Panc1 (cell line): ENCODE results near the gene CAPN8. TPM values are rescaled to one million over a fixed set of nuclear protein-coding genes. Genes with fewer than 3 reads are reported as not detected.

Experiments
- ATAC-seq: fragments of 200-7000 bp; cut with Tn5 transposase; 2 replicates; pipeline ENCODE4 v1.9.1; 2020; ENCODE audit warnings: mild to moderate bottlenecking, moderate library complexity
- BruUV-seq: library from RNA; stranded (reverse); fragments of 400-500 nt; replicated peaks from 2 replicates; lab custom pipeline; 2021; lab: Mats Ljungman, UMichigan
- CTCF ChIA-PET: fragments of 300-600 bp; sonication (Branson Sonifier 250); formaldehyde crosslinking; loops from one replicate; lab custom pipeline; 2022; ENCODE audit warnings: antibody characterized with exemption; lab: Charles Lee
- POLR2A ChIA-PET: fragments of 300-600 bp; sonication (Branson Sonifier 250); formaldehyde crosslinking; loops from one replicate; lab custom pipeline; 2022; ENCODE audit warnings: antibody characterized with exemption; lab: Charles Lee
- DNase-seq: peaks from one replicate; pipeline ENCODE4 v3.0.0-alpha.2; 2010; ENCODE audit warnings: low read depth, low spot score
- H3K27ac ChIP-seq: 2 replicates; pipeline ENCODE4 v1.5.1; 2011; ENCODE audit warnings: mild to moderate bottlenecking, low read length, inconsistent platforms
- H3K27me3 ChIP-seq: fragments of 200-500 bp; sonication (Bioruptor generic); 2 replicates; pipeline ENCODE4 v1.6.0; 2014; ENCODE audit warnings: low read length, inconsistent platforms; ENCODE audit not compliant: control insufficient read depth, insufficient read depth
- H3K36me3 ChIP-seq: fragments of 200-500 bp; sonication (Bioruptor generic); 2 replicates; pipeline ENCODE4 v1.5.1; 2014; ENCODE audit warnings: inconsistent platforms, mild to moderate bottlenecking, low read length, moderate library complexity; ENCODE audit not compliant: control insufficient read depth, insufficient read depth
- H3K4me1 ChIP-seq: 2 replicates; pipeline ENCODE4 v1.5.1; 2011; ENCODE audit warnings: inconsistent platforms, mild to moderate bottlenecking, low read length, moderate library complexity; ENCODE audit not compliant: control insufficient read depth, insufficient read depth
- H3K4me3 ChIP-seq, 2 experiments: 2 replicates each; pipeline ENCODE4 v1.5.1; 2011 to 2012; ENCODE audit warnings: low read depth in 2 of 2, low read length in 2 of 2, mild to moderate bottlenecking in 2 of 2, inconsistent platforms in 1 of 2, moderate library complexity in 1 of 2
- H3K9me3 ChIP-seq: fragments of 200-500 bp; sonication (Bioruptor generic); 2 replicates; pipeline ENCODE4 v1.5.1; 2014; ENCODE audit warnings: low read depth, mild to moderate bottlenecking, inconsistent platforms, low read length, moderate library complexity; ENCODE audit not compliant: control insufficient read depth, insufficient read depth
- CTCF ChIP-seq: fragments of 450-650 bp; IDR thresholded peaks from 2 replicates; pipeline ENCODE4 v1.5.1; 2017; ENCODE audit warnings: mild to moderate bottlenecking
- POLR2AphosphoS5 ChIP-seq: IDR thresholded peaks from 2 replicates; pipeline ENCODE4 v1.6.1; 2012; ENCODE audit warnings: mild to moderate bottlenecking, low read depth, low read length, moderate library complexity
- SIN3A ChIP-seq: IDR thresholded peaks from 2 replicates; pipeline ENCODE4 v1.6.1; 2012; ENCODE audit warnings: low read depth, mild to moderate bottlenecking, low read length, moderate library complexity, borderline replicate concordance; ENCODE audit not compliant: insufficient read depth
- TCF7L2 ChIP-seq: IDR thresholded peaks from 2 replicates; pipeline ENCODE4 v1.6.1; 2011; ENCODE audit warnings: mild to moderate bottlenecking, low read depth, low read length, inconsistent platforms
- in situ Hi-C: cut with HindIII; loops from 2 replicates; pipeline ENCODE4 v1.10.0; 2016; ENCODE audit warnings: low sequenced_read_pairs, low pct_unique_long_range_greater_than_20kb
- intact Hi-C: fragments of 100-400 bp; cut with micrococcal nuclease; formaldehyde crosslinking; loops from one replicate; pipeline ENCODE4 v1.10.0; 2022; ENCODE audit not compliant: unreplicated experiment
- total RNA-seq: library from RNA; stranded (reverse); gene quantifications from one replicate; pipeline ENCODE4 v1.2.1, GENCODE V29; 2021; ENCODE audit not compliant: unreplicated experiment
- TF ChIP-seq, protein P1 (sequence below), 2 experiments: IDR thresholded peaks; 2 replicates each; pipeline ENCODE4 v1.6.1; 2011 to 2012; ENCODE audit warnings: low read depth in 2 of 2, control low read depth in 1 of 2, low read length in 1 of 2, mild to moderate bottlenecking in 1 of 2, moderate library complexity in 1 of 2; ENCODE audit not compliant: insufficient read depth in 1 of 2

The CAPN8 gene
- total RNA-seq, 1 experiment from 2014 or later = 0.28 TPM

DNA sequence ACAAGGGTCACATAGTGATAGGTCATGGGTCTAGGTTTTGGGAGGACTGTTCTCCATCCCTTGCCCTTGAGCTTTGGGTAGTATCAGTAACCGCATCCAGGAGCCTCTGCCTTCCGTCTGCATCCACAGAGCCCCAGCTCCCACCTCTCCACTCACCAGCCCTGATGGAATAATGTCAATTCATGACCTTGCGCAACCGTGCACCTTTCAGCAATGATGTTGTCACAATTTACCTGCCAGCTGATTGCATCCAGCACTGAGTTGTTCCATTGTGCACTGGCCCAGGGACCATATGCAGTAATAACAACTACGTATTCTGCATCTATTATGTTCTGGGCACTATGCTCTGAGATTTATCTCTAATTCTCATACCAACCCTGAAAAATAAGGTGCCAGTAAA lies 1.4 kb downstream of the CAPN8 start:
- Histone ChIP-seq H3K36me3 (no peaks in the 10 kb centered on the region), H3K27ac (no peak overlapping the region), H3K4me3 (no peak overlapping the region), H3K27me3 (no peaks in the 10 kb centered on the region), H3K4me1 (no peaks in the 10 kb centered on the region), H3K9me3 (no peaks in the 10 kb centered on the region)
- CTCF ChIA-PET = no interaction called here
- DNase-seq (no peak), ATAC-seq (no peak)
- TF ChIP-seq POLR2AphosphoS5 (no peak), CTCF (no peak), TCF7L2 (no peak), SIN3A (no peak)
- TF ChIP-seq, protein P1, sequence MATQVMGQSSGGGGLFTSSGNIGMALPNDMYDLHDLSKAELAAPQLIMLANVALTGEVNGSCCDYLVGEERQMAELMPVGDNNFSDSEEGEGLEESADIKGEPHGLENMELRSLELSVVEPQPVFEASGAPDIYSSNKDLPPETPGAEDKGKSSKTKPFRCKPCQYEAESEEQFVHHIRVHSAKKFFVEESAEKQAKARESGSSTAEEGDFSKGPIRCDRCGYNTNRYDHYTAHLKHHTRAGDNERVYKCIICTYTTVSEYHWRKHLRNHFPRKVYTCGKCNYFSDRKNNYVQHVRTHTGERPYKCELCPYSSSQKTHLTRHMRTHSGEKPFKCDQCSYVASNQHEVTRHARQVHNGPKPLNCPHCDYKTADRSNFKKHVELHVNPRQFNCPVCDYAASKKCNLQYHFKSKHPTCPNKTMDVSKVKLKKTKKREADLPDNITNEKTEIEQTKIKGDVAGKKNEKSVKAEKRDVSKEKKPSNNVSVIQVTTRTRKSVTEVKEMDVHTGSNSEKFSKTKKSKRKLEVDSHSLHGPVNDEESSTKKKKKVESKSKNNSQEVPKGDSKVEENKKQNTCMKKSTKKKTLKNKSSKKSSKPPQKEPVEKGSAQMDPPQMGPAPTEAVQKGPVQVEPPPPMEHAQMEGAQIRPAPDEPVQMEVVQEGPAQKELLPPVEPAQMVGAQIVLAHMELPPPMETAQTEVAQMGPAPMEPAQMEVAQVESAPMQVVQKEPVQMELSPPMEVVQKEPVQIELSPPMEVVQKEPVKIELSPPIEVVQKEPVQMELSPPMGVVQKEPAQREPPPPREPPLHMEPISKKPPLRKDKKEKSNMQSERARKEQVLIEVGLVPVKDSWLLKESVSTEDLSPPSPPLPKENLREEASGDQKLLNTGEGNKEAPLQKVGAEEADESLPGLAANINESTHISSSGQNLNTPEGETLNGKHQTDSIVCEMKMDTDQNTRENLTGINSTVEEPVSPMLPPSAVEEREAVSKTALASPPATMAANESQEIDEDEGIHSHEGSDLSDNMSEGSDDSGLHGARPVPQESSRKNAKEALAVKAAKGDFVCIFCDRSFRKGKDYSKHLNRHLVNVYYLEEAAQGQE (IDR thresholded peaks at IDR 0.05; ENCODE audit: insufficient read depth in 1 of 2, low read depth in 2 of 2, low read length in 1 of 2) = no peak
- POLR2A ChIA-PET = no interaction called here
- intact Hi-C loops (no loop called here), in situ Hi-C loops (no loop called here)
- no TSS peak for BruUV-seq

DNA sequence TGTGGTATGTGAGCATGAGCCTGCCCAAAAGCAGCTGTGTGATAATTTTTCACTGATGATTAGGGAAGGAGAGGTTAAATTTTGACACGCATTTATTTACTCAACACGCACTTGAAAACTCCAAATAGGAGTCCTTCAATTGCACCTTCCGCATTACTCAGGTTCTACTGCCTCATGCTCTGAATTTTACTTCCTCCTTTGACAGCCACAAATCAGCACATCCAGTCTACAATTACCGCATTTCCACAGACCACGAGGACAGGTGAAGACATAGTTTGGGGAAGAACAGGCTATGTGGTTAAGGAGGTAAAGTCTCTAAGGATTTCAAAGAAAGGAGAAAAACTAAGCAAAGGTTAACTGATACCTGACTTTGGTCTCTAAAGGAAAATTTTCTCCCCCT lies 2.6 kb downstream of the CAPN8 start:
- H3K9me3 ChIP-seq = no peaks in the 10 kb centered on the region
- H3K4me3 ChIP-seq = no peak overlapping the region
- POLR2A ChIA-PET = no interaction called here
- no peak overlapping the region for H3K27ac ChIP-seq
- intact Hi-C loops = no loop called here
- H3K36me3 ChIP-seq = no peaks in the 10 kb centered on the region
- TF ChIP-seq SIN3A = no peak
- TF ChIP-seq, protein P1 (IDR thresholded peaks at IDR 0.05; ENCODE audit: insufficient read depth in 1 of 2, low read depth in 2 of 2, low read length in 1 of 2) = no peak
- TF ChIP-seq CTCF = no peak
- TF ChIP-seq POLR2AphosphoS5 = no peak
- TF ChIP-seq TCF7L2 = no peak
- BruUV-seq = no TSS peak
- H3K27me3 ChIP-seq = no peaks in the 10 kb centered on the region
- no peak for DNase-seq
- CTCF ChIA-PET = interaction anchor here (0.6 kb wide), 1 partner anchor 299 kb away, joined by 6 read pairs; no protein-coding TSS in a partner anchor
- no peaks in the 10 kb centered on the region for H3K4me1 ChIP-seq
- in situ Hi-C loops = no loop called here
- no peak for ATAC-seq
